Activated naive CD8-positive, alpha-beta T cell treated with anti-CD3 and anti-CD28 coated beads for 36 hours (primary cell): Measurements from ENCODE around the gene NRCAM. TPM values are rescaled to one million over a fixed set of nuclear protein-coding genes. Genes with fewer than 3 reads are reported as not detected.
"Not testable (repeated sequence)": the region's sequence is repeated elsewhere in the genome, so short reads cannot be mapped to it uniquely, and the experiment has no call there.

Experiments
- DNase-seq: peaks from one replicate; pipeline ENCODE4 v3.0.0; 2021
- H3K27ac Mint-ChIP-seq: one replicate; pipeline ENCODE4 v1.8.0; 2022; ENCODE audit warnings: mild to moderate bottlenecking, moderate library complexity, mixed read lengths
- H3K27me3 Mint-ChIP-seq: one replicate; pipeline ENCODE4 v1.8.0; 2022; ENCODE audit warnings: mild to moderate bottlenecking, mixed read lengths
- H3K36me3 Mint-ChIP-seq: one replicate; pipeline ENCODE4 v1.8.0; 2021; ENCODE audit warnings: mild to moderate bottlenecking, mixed read lengths
- H3K4me1 Mint-ChIP-seq: one replicate; pipeline ENCODE4 v1.8.0; 2021; ENCODE audit warnings: mixed read lengths
- H3K4me3 Mint-ChIP-seq: one replicate; pipeline ENCODE4 v1.8.0; 2022; ENCODE audit warnings: mild to moderate bottlenecking, moderate library complexity, mixed read lengths
- H3K9me3 Mint-ChIP-seq: one replicate; pipeline ENCODE4 v1.8.0; 2022; ENCODE audit warnings: mixed read lengths
- total RNA-seq, 2 experiments: library from RNA; stranded (reverse); gene quantifications; one replicate each; pipeline ENCODE4 v1.2.3, GENCODE V29; 2021

The NRCAM gene
- total RNA-seq, 2 experiments from 2014 or later = 3.9 to 4.6 TPM

DNA sequence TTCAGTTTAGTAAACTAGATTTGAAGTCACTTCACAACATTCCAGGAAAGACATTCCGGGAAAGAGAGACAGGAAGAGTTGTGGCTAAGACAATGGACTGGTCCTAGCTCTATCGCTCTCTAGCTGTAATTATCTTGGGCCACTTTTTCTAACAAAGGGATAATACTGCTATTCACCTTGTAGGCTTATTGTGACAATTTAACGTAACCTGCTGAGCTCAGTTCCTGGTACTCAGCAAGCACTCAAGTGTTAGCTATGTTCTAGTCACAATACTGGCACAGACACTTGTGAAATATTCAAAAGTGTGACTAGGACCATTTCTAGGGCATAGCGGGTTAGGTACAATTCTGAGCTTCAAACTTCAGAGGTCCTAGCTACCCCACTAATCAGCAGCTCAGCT is 12.0 kb upstream of the NRCAM start:
- Mint-ChIP-seq H3K36me3 (no peaks in the 10 kb centered on the region), H3K4me1 (peaks cover 40% of the 10 kb centered on the region), H3K27me3 (no peaks in the 10 kb centered on the region), H3K4me3 (no peak overlapping the region), H3K9me3 (no peaks in the 10 kb centered on the region), H3K27ac (no peak overlapping the region)
- no peak for DNase-seq

DNA sequence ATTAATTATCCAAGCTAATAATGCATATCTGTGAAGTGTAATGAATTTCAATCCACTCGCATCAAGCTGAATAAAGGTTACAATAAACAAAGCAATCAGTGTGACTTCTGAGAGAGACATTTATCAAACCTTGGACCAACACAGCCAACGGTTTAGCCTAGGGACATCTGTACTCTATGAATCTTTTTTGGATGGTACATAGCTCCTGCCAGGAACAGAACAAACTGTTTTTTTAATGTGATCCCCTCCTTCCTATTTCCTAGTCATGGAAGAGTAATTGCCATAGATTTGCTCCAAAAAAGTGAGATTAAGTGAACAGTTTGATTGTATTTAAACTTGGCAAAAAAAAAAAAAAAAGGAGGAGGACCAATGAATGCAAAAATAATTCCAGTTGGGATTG is 11.2 kb upstream of the NRCAM start:
- no peaks in the 10 kb centered on the region for H3K27me3 Mint-ChIP-seq
- no peak overlapping the region for H3K4me3 Mint-ChIP-seq
- DNase-seq = no peak
- no peaks in the 10 kb centered on the region for H3K9me3 Mint-ChIP-seq
- H3K4me1 Mint-ChIP-seq = peaks cover 47% of the 10 kb centered on the region
- H3K36me3 Mint-ChIP-seq = no peaks in the 10 kb centered on the region
- H3K27ac Mint-ChIP-seq = no peak overlapping the region

DNA sequence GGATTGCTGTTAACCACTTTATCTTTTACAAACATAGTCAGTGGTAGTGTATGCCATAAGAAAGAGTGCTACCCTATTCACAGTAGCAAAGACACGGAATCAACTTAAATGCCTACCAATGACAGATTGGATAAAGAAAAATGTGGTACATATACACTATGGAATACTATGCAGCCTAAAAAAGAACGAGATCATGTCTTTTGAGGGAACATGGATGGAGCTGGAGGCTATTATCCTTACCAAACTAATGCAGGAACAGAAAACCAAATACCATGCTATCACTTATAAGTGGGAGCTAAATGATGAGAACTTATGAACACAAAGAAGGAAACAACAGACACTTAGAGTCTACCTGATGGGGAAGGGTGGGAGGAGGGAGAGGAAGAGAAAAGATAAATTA is 10.1 kb upstream of the NRCAM start:
- DNase-seq, H3K9me3 Mint-ChIP-seq, H3K27ac Mint-ChIP-seq, H3K36me3 Mint-ChIP-seq, H3K27me3 Mint-ChIP-seq, H3K4me3 Mint-ChIP-seq: not testable (repeated sequence)
- peaks cover 54% of the 10 kb centered on the region for H3K4me1 Mint-ChIP-seq

DNA sequence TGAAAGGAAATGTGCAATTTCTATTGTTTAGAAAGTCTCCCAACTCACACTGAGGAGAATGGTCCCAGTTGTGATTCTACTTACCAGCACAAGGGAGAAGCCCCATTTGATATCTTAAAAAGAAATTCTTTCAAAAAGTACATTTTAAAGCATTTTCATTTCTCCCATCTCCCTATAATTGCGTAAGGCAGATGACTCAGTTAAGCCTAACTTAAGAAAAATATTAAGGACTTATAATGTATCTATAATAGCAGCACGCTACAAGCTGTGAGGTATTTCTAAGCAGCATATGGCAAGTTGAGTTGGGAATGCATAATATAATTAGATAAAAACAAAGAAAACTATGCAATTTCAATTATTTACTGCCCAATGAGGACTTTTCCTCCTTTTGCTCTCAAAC is 8.5 kb upstream of the NRCAM start:
- H3K9me3 Mint-ChIP-seq = no peaks in the 10 kb centered on the region
- peaks cover 65% of the 10 kb centered on the region for H3K4me1 Mint-ChIP-seq
- no peak for DNase-seq
- no peaks in the 10 kb centered on the region for H3K27me3 Mint-ChIP-seq
- H3K36me3 Mint-ChIP-seq = no peaks in the 10 kb centered on the region
- H3K4me3 Mint-ChIP-seq = no peak overlapping the region
- no peak overlapping the region for H3K27ac Mint-ChIP-seq

DNA sequence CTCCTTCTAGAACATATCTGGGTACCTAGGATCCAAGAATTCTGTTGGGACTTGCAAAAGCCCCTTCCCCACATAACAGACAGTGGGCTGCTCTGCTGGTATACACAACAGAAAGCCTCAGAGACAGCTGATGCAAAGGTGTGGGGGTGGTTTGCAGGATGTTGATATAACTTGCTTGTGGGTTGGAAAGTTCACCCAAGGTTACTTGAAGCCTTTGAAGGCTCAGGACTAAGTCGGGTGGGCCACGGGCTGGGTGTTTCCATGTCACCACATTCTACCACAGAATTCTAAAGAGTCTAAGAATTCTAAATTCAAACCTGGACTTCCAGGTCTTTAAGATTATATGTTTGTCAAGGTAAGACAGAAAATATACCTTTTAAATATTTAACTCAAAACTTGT is 7.4 kb upstream of the NRCAM start:
- Mint-ChIP-seq H3K27ac (peak overlapping the region; percentile 72), H3K4me3 (no peak overlapping the region)

DNA sequence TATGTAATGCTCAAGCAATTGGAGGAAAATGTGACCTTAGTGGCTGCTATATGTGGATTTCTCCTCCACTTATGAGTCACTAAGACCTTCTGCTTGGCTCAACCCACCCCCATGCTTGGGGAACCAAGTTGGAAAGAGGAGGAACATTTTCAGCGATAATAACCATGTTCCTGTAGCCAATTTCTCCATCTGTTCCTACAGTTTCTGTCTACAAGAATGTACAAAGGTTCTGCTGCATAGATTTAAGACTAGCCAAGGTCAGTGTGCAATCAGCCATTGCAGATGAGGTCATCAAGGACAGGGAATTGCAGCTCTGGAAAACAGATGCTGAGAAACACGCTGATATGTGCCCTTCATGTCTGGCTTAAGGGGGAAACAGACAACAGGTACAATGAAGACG is 5.6 kb upstream of the NRCAM start:
- no peaks in the 10 kb centered on the region for H3K9me3 Mint-ChIP-seq
- H3K27me3 Mint-ChIP-seq = peaks cover 12% of the 10 kb centered on the region
- H3K27ac Mint-ChIP-seq = no peak overlapping the region
- no peak overlapping the region for H3K4me3 Mint-ChIP-seq
- H3K4me1 Mint-ChIP-seq = peaks cover 63% of the 10 kb centered on the region
- no peaks in the 10 kb centered on the region for H3K36me3 Mint-ChIP-seq
- DNase-seq = no peak

More for the DNA sequence above, 7.4 kb upstream of the NRCAM start:
- Mint-ChIP-seq H3K27me3 (no peaks in the 10 kb centered on the region), H3K4me1 (peaks cover 62% of the 10 kb centered on the region), H3K36me3 (no peaks in the 10 kb centered on the region), H3K9me3 (no peaks in the 10 kb centered on the region)
- DNase-seq = peak; percentile 35

DNA sequence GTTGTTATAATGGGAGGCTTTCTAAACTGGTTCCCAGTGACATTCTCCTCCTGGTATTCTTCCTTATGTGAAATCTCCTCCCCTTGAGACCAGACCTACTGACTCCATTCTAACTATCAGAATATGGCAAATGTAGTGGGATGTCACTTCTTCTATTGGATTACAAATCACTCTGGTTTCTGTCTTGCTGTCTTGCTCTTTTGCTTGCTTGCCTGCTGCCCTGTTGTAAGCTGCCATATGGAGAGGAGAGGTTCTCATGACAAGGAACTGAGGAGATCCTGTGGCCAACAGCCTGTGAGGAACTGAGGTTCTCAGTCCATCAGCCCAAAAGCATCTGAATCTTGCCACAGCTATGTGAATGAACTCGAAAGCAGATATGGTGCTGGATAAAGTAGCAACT is 4.7 kb upstream of the NRCAM start:
- Mint-ChIP-seq H3K36me3 (no peaks in the 10 kb centered on the region), H3K27me3 (peaks cover 14% of the 10 kb centered on the region), H3K4me3 (no peak overlapping the region), H3K4me1 (peaks cover 63% of the 10 kb centered on the region), H3K27ac (no peak overlapping the region), H3K9me3 (no peaks in the 10 kb centered on the region)
- no peak for DNase-seq

DNA sequence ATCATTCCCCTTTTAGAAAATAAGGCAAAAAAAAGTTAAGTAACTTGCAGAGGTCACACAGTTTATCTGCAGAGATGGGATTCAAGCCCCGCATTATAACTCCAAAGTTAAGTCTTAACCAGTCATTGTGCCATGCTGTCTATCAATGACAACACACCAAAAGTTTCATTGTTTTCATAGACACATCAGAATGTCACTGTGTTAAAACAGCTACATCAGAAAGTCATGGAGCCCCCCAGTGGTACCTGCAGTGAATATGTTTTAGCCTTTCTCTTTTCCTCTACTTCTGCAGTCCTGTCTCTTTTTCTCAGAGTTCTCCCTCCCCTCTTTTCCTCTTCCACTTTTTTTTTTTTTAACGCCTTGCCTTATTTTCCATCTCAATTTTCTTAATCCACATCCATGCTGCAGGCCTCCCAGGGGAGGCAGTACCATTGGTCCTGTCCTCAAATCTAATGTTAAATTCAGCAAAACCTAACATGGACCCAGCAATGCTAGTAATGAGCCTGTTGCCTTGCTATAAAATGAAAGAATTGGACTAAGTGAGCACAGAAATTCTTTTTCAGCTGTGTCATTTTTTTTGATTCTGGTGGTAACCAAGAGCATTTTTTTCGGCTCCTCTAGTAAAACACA is 3.8 kb upstream of the NRCAM start:
- Mint-ChIP-seq H3K27me3 (peaks cover 14% of the 10 kb centered on the region), H3K27ac (no peak overlapping the region), H3K9me3 (no peaks in the 10 kb centered on the region)

DNA sequence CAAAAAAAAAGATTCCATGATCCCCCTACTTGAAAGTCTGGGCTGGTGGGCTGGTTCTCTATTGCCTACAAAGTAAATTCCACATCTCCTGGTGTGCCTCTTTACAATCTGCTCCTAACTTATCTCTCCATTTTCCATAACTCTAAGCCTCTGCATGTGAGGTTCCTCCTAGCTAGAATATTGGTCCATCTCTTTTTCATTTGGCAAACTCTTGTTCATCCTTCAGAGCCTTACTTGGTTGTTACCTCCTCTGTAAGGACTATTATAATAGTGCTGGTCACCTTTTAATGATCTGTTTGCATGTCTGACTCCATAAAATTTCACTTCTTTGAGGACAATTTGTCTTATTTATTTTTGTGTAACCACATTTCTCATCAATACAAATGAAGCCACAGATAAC is 1.6 kb upstream of the NRCAM start:
- H3K9me3 Mint-ChIP-seq = no peaks in the 10 kb centered on the region
- no peak overlapping the region for H3K27ac Mint-ChIP-seq
- H3K27me3 Mint-ChIP-seq = peaks cover 14% of the 10 kb centered on the region
- H3K36me3 Mint-ChIP-seq = no peaks in the 10 kb centered on the region
- H3K4me3 Mint-ChIP-seq = no peak overlapping the region
- H3K4me1 Mint-ChIP-seq = peaks cover 44% of the 10 kb centered on the region
- no peak for DNase-seq

More for the DNA sequence above, 3.8 kb upstream of the NRCAM start:
- Mint-ChIP-seq H3K4me1 (peaks cover 56% of the 10 kb centered on the region), H3K4me3 (no peak overlapping the region), H3K36me3 (no peaks in the 10 kb centered on the region)
- peak; percentile 23 for DNase-seq

DNA sequence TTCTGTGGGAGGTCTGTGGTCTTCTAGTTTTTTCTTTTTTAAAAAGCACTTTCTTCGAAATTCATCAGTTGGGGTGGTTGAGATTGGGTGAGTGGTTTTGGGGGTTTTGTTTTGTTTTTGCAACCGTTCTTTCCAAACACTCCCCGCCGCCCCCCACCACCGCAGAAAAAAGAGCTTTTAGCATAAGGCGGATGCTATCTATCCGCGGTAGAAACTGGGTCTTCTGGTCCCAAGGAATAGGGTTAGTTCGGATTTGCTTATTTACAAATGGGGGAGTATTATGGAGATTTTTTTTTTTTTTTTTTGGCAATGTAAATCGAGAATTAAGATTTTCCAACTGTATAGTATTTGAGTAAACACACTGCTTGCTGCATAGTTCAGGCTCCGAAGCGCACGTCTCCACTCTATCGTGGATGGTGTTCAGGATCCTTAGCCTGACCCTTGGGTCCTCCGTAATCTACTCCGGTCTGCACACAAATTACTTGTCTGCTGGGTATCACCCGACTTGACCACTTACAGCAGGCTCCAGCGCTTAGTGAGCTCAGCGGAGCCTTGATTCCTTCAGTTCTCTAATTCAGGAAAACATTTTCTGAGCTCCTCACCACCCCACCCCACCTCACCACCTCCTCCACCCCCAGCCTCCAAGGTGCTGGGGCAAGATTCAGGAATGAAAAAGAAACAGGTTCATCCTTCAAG is 757 bp upstream of the NRCAM start:
- peaks cover 46% of the 10 kb centered on the region for H3K4me1 Mint-ChIP-seq
- H3K9me3 Mint-ChIP-seq = no peaks in the 10 kb centered on the region
- peak overlapping the region; percentile 62 for H3K27ac Mint-ChIP-seq
- DNase-seq = no peak
- H3K27me3 Mint-ChIP-seq = peaks cover 14% of the 10 kb centered on the region
- no peaks in the 10 kb centered on the region for H3K36me3 Mint-ChIP-seq
- peak overlapping the region; percentile 75 for H3K4me3 Mint-ChIP-seq

DNA sequence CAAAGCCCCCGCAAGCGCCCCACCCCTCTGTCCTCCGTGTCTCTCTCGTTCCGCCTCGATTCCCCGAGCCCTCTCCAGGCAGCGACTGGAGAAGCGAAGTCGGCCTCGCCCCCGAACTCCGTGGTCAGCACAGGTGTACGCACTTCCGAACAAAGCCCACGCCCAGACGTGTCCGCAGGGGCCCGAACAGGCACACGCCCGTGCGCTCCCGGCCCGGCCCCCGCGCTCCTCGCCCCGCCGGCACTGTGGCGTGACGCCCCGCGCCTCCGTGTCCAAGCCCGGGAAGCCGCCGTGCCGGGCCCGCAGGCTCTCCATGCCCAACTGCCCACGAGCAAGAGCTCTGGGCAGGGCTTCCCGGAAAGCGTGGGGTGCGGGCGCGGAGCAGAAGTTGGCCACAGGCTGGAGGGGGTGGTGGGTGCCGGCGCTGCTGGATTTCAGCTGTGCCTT is 662 bp downstream of the NRCAM start:
- H3K4me3 Mint-ChIP-seq = peak overlapping the region; percentile 89
- no peaks in the 10 kb centered on the region for H3K36me3 Mint-ChIP-seq
- H3K9me3 Mint-ChIP-seq = no peaks in the 10 kb centered on the region
- peaks cover 46% of the 10 kb centered on the region for H3K4me1 Mint-ChIP-seq
- no peak overlapping the region for H3K27ac Mint-ChIP-seq
- H3K27me3 Mint-ChIP-seq = peaks cover 14% of the 10 kb centered on the region
- DNase-seq = peak; percentile 44

DNA sequence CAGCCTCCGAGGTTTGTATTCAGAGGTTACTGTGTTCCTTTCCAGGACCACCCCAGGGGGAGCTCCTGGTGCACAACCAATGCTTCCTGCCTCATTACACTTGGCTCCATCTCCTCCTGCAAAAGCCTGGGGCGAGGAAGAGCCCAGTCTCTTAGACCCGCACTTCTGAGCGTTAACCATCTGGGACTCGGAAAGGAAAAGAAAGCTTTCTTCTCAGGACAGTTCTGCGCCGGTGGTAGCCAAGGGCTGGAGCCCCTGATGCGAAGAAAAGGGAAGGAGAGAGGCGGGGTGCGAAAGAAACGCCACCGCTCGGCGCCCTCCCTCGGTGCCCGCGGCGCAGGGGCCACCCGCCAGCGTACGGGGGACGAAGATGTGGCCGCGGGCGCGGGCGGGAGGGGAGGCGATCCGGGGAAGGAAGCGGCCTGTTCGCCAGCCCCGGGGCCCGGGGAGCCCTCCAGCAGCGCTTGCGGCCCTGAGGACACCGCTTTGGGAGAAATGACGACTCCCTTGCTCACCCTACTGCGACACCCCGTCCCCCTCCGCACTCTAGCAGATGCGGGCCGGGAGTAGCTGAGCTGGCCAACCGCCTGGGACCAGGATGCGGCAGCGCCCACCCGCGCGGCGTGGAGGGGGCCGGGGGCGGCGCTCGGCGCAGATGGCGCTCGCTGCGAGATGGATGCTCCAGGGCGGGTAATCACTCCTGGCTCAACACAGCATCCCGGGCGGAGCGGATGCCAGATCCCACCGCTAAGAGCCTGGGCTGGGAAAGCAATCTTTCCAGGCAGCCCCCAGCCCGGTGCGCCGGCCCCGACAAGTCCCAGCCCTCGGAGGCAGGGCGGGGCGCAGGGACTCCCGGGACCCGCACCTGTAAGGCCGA is 1.3 kb downstream of the NRCAM start:
- H3K27ac Mint-ChIP-seq = peak overlapping the region; percentile 43
- H3K27me3 Mint-ChIP-seq = peaks cover 14% of the 10 kb centered on the region
- peak overlapping the region; percentile 89 for H3K4me3 Mint-ChIP-seq
- no peaks in the 10 kb centered on the region for H3K36me3 Mint-ChIP-seq
- peak; percentile 48 for DNase-seq
- H3K9me3 Mint-ChIP-seq = no peaks in the 10 kb centered on the region
- peaks cover 43% of the 10 kb centered on the region for H3K4me1 Mint-ChIP-seq

DNA sequence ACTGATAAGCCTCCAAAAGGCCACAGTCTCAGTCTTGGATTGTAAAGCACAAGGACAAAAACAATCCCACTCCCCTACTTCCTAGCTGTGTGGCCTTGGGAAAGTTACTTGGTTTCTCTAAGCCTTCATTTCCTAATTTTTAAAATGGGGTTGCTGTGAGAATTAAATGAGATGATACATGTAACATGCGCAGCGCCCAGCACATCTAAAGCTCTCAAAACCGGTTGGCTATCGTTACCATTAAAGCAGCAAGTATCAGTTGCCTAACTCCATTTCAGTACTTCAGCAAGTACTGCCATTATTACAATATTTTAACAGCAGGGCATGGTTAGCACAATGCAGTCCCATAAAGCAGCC is 1.9 kb downstream of the NRCAM start:
- H3K36me3 Mint-ChIP-seq = no peaks in the 10 kb centered on the region
- peaks cover 14% of the 10 kb centered on the region for H3K27me3 Mint-ChIP-seq
- no peak overlapping the region for H3K27ac Mint-ChIP-seq
- no peak for DNase-seq
- H3K4me1 Mint-ChIP-seq = peaks cover 41% of the 10 kb centered on the region
- H3K9me3 Mint-ChIP-seq = no peaks in the 10 kb centered on the region
- H3K4me3 Mint-ChIP-seq = peak overlapping the region; percentile 89

DNA sequence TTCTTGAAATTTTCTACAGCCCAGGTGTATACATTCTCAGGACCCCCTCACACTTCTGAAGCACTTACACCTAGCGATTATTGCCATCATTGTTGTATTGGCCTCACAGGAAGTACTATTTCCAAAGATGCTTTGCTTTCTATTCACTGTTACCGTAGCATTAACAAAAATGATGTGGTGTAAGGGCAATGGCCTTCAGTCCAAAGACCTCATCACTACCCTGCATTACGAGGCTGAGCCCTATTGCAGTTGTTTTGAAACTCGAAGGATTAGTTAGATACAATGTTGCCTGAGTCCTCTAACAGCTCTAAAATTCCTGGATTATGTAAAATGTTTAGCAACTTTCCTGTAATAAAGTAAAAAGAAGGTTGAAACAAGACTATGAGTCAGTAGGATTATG is 2.9 kb downstream of the NRCAM start:
- no peak for DNase-seq
- Mint-ChIP-seq H3K36me3 (no peaks in the 10 kb centered on the region), H3K27me3 (peaks cover 14% of the 10 kb centered on the region), H3K4me3 (no peak overlapping the region), H3K27ac (no peak overlapping the region), H3K4me1 (peaks cover 50% of the 10 kb centered on the region), H3K9me3 (no peaks in the 10 kb centered on the region)

DNA sequence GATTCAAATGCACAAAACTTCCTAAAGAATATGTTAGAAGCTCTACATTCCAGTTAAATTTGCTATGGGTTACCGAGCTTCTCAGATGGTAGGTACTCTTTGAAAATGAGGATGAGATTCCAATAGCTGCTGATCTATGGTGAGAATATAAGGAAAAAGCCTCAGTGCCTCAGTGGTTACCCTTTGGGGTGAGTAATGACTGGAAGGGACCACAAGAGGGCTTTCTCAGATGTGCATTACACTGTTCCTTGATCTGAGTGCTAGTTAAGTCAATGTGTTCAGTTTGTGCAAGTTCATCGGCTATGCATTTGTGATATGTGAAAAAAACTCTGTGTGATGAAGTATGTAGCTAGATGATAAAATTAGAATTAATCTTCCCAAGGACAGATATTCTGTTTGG is 3.5 kb downstream of the NRCAM start:
- Mint-ChIP-seq H3K9me3 (no peaks in the 10 kb centered on the region), H3K27me3 (peaks cover 11% of the 10 kb centered on the region), H3K27ac (no peak overlapping the region), H3K4me1 (peaks cover 52% of the 10 kb centered on the region), H3K36me3 (no peaks in the 10 kb centered on the region), H3K4me3 (no peak overlapping the region)
- DNase-seq = no peak
